Measurements from ENCODE around the gene USP20.

USP20 gene

DNA sequence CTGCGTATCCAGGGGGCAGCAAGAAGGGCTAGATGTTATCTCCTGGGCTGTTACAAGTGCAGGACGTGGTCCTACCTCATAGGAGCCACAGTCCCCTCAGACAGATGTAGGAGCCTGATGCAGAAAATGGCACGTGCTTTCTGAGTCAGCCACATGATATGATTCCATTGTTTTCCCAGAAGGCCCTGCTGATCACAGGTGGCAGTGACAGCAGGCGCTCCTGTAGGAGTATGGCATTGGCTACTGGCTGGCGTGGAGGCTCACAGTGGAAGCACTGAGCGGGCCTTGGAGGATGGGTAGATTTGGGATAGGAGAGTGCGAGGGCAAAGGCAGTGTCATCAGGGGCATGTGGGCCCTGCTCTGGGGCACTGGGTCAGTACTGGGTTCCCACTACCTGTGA is 21.9 kb downstream of the USP20 start:
- no peak for DNase-seq

DNA sequence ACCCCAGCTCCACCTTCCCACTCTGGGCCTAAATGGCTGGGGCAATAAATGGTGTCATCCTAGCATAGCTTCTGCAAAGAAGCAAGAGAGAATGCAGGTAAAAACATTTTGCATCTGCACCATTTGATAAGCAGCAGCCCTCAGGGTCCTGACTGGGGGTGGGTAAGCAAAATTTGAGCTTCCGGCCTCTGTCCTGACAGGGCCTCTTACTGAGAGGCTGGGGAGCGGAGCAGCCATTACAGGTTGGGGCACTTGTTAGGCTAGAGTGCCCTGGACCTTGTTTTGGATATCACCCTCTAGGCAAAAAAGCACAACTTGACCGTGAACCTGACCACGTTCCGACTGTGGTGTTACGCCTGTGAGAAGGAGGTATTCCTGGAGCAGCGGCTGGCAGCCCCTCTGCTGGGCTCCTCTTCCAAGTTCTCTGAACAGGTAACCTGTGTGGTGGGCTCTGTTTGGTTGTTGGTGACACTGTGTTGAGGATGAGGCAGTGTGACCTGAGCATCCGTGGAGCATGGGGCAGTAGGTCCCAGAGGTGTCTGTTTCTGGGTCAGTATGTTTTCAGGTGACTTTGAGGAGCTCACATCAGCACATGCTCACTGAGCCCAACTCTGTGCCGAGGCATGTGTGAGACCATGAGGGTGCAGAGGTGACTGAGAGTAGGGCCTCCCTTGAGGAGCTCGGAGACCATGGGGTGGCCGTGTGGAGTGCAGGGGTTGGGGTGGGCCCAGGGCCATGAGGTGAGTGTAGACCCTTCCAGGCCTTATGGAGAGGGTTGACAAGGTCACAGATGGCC is 23.1 kb downstream of the USP20 start:
- DNase-seq: no peak

DNA sequence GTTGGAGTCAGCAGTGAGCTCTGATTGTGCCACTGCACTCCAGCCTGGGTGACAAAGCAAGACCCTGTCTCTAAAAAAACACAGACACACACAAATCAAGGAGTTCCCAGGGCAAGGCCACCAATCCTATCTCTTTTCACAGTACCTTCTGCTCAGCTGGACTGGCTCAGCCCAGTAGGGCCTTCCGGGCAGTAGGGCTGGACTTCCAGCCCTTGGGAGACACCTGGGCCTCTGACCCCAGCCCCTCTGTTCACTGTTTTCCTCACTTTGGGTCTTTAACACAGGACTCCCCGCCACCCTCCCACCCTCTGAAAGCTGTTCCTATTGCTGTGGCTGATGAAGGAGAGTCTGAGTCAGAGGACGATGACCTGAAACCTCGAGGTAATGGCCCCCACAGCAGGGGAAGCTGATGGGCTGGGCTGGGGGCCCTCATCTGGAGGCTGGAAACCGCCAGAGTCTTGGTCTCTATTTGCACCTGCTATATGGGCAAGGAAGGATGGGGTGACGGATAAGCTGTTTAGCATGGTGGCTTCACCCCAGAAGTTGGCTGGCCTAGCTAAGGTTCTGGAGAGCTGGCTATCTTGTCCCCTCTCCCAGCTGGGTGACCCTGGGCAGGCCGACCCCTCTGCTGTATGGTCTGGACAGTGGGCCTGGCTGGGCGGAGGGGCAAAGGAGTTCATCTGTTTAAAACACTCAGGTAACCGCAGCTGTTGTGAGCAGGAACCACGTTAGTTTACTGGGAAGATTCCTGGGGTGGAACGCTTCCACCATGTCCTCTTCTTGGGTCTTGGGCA is 25.6 kb downstream of the USP20 start:
- no peak for DNase-seq

DNA sequence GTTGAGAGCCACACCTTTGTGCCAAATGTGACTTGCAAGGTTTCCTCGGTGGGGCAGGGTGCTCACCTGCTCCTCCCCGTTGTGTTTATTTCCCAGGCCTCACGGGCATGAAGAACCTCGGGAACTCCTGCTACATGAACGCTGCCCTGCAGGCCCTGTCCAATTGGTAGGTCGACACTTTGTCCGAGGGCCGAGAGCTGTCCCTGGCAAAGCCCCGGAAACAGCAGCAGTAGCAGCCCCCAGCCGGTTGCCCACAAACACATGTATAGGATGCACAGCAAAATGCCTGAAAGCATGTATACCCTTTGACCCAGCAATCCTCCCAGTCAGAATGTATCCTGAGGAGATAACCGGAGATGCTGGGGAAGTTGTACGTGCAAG is 26.2 kb downstream of the USP20 start:
- no peak for DNase-seq

DNA sequence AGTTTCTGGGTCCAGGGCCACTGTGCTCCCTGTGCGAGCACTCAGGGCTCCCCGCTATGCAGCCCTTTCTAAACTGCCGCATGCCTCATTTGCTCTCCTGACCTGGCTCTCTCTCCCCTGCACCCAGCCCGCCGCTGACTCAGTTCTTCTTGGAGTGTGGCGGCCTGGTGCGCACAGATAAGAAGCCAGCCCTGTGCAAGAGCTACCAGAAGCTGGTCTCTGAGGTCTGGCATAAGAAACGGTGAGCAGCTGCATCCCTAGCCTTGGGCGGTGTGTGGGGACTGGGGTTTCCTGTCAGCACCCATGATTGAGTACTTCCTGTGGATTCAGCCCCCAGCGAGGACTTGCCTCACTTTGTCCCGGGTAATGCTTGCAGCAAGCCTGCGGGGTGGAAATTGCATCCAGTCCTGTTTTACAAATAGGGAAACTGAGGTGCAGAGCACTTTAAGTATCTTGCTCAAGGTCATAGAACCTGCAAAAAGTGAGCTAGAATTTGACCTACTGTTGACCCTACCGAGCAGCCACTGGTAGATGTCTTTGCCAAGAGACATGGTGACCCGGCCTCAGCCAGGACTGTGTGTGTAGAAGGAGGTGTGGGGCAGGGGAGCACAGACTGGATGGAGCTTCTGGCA is 27.9 kb downstream of the USP20 start:
- DNase-seq: peak; percentile 100

DNA sequence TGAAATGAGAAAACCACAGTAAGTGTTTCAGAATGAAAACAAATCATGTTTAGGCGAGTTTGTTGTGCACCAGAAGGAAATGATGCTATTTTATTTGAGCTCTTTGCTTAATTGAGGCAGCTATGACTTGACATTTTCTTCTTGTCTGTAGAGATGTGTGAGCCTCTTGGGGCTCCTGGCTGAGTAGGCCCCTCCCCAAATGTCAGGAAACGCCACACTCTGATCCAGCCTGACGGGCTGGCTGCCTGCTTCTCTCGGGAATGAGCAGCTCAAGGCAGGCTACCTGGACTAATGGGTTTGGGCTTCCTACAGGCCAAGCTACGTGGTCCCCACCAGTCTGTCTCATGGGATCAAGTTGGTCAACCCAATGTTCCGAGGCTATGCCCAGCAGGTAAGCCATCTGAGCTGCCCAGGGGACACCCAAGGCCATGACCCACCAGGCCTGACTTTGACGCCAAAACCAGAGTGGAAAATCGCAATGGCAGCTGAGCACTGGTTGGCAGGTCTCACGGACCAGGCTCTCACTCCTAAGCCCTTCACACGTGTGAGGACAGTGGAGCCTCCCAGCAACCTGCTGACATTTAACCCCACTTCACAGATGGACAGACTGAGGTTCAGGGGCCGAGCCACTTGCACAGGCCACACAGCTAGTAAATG is 29.9 kb downstream of the USP20 start:
- DNase-seq: no peak

DNA sequence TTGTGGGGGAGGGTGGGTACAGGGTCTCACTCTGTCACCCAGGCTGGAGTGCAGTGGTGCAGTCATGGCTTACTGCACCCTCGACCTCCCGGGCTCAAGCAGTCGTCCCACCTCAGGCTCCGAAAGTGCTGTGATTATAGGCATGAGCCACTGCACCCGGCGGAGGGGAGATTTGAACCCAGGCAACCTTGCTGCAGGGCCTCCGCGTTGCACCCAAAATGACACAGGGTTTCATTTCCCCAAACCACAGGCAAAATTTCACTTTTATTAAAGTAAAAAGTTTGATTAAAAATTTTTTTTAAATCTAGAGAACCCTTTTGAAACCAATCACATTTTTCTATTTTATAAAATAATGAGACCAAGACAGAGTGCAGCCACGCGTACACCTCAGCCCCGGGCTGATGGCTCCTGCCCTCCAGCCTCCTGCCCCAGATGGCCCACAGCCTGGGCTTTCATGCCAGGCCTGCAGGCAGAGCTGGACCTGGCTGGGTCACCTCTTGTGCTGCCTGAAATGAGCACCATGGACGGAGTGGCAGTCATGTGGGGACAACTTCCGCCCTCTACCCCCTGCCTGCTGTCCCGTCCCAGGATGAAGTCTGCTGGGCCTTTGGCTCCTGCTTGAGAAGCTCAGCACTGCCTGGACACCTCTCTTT is 30.5 kb downstream of the USP20 start:
- DNase-seq: no peak

DNA sequence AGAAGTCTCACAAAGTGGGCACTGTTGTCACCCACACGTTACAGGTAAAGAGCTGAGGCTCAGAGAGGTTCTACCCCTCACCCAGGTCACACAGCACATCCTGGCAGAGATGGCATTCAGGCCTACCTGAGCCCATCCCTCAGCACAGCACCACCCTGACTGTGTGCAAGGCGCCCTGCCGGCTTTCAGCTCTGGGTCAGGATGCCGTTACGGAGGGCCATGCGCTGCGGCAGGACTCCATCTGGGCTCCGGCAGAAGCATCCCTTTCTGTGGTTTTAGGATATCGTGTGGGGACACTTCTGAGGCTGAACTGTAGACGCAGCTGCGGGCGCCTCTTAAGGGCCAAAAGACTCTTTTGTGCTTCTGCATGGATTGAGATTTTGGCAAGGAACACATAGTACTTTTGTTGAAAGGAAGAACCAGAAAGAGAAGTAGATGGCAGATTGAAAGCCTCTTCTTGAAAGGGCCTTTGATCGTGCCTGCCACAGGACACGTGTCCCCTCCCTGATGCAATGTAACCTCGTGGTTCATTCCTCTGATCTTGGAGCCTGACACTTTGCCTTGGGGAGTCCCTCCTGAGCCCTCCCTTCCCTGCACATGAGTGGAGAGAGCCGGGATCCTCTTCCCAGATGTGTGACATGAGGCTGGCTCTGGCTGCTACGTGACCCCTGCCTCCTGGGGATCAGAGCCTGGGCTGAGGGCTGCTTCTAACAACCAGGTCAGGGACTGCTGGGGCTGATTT is 31.3 kb downstream of the USP20 start:
- DNase-seq: peak; percentile 37

DNA sequence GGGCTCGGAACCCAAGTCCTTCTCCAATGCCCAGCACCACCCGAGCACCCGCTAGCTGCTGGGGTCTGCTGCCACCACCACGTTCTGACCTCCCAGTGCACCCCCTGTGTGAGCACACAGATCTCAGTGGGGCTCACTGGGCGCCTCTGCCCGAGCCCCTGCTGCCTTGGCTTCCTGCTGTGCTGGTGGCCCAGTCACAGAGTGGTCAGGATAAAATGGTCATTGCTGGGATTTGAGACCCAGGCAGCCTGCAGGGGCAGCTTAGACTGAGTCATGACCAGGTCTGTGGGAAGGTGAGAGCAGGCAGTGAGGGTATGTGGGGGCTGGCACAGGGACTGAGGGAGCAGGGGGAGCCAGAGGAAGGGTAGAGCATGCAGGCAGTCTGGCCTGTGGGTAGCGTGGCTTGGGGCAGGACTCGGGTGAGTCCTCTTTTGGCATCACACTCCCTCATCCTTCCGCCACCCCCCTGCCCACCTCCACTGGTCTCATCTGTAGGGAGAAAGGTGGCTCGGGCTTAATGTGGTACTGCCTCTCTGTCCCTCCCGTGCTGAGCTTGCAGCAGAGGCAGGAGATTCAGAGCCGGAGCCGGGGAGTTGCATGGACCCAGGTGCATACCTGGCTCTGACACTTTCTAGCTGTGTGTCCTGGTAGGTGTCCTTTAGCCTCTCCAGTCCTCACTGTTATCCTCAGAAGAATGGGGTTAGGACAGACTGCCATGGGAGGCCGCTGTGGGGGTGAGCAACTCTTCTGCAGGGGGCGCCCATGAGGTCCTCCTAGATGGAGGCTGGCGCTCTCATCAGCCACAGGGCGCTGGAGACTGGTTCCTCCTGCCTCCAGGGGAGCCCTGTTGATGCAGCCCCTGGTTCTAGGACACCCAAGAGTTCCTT is 32.1 kb downstream of the USP20 start:
- peak; percentile 58 for DNase-seq

DNA sequence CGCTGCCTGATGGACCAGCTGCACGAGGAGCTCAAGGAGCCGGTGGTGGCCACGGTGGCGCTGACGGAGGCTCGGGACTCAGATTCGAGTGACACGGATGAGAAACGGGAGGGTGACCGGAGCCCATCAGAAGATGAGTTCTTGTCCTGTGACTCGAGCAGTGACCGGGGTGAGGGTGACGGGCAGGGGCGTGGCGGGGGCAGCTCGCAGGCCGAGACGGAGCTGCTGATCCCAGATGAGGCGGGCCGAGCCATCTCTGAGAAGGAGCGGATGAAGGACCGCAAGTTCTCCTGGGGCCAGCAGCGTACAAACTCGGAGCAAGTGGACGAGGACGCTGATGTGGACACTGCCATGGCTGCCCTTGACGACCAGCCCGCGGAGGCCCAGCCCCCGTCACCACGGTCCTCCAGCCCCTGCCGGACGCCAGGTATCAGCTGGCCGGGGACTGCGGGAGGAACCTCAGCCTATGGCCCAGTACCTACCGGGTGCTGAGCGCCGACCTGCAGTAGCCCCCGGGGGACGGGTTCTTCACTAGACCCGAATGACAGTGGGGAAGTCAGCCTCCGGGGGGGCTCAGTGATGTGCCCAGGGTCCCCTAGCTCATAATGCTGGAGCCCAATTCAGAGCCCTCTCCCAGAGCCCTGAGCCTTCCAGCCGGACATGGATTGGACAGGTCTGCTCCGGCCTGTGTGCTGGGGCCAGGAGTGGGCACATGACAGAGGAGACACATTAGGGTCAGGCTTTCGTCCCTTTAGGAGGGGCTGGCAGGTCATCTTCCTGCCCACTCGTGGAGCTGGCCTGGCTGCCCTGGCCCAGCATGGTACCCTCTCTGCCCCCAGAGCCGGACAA is 33.0 kb downstream of the USP20 start:
- DNase-seq: no peak

DNA sequence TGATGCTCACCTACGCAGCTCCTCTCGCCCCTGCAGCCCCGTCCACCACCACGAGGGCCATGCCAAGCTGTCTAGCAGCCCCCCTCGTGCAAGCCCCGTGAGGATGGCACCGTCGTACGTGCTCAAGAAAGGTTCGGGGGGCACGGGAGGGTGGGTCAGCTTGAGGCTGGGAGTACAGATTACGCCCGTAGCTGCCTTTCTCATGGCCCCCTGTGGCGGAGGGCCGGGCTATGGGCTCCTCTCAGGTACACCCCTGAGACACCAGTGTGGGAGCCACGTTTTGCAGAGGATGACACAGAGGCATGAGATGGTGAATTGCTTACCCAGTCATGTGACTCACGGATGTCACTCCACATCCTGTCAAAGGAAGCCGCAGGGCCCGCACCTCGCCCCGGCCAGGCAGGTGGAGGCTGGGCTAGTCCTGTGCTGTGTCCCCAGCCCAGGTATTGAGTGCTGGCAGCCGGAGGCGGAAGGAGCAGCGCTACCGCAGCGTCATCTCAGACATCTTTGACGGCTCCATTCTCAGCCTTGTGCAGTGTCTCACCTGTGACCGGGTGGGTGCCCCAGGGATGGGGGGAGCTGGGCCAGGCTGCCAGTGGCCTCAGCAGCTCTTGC is 33.7 kb downstream of the USP20 start:
- DNase-seq: no peak

DNA sequence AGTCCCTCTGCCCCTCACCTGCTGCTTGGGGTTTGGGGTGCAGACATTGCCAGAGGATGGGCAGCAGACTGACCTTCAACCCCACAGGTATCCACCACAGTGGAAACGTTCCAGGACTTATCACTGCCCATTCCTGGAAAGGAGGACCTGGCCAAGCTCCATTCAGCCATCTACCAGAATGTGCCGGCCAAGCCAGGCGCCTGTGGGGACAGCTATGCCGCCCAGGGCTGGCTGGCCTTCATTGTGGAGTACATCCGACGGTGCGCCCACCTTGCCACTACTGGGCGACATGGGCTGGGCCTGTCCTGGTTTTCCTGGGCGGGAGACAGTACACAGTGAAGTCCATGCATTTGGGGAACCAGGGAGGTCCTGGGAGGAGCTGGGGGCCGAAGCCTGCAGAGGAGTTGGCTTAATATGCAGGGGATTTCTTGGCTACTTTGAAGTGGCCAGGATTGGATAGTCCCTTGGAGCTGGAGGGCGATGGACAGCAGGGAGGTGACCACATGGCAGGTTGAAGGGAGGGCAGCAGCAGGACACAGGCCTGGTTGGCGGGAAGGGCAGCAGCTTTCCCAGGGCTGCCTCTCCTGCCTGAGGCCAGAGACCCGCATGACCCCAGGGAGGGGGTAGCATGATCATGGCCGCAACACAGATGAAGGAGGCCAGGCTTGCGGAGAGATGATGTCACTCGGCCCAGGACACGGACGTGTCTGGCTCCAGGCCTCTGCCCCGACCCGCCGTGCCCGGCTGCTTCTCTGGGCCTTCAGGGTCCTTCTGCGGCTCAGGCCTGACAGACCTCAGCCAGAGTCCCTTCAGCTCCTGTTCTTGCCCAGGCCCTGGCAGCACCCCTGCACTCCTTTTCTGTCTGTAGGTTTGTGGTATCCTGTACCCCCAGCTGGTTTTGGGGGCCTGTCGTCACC is 34.6 kb downstream of the USP20 start:
- no peak for DNase-seq

DNA sequence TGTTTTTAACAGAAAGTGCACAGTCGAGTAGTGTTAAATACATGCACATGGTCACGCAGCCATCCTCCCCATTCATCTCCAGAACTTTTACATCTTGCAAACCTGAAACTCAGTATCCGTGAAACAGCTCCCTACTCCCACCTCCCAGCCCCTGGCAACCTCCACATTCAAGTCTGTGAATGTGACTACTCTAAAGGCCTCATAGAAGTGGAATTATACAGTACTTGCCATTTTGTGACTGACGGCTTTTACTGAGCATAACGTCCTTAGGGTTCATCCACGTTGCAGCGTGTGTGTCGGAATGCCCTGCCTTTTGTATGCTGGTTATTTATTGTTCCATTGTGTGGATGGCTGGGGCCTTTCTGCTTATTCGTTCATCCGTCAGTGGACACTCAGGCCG is 35.8 kb downstream of the USP20 start:
- no peak for DNase-seq

DNA sequence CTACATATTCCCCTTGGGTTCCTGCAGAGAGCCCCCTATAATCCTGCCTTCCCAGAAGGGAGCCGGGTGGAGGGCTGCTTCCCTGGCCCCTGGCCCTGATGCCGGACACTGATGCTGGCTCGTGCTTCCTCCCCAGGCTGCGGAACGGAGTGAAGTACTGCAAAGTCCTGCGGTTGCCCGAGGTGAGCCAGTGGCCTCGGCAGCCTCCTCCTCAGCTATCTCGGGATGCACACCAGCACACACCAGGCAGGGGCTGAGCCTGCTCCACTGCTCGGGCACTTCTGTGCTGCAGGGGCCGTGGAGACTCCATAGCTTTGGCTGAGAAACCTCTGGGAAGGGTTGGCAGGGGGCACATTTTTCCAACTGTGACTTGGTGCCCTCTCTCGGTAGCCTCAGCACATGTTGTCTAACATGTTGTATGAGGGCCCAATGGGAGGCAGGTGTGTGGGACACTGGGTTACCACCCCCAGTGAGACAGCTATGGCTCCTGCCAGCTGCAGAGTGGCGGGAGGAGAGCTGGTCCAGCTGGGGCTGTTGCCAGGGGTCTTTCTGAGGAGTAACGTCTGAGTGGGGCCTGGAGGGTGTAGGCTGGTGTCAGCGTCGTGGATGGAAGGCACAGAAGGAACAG is 38.4 kb downstream of the USP20 start:
- DNase-seq: no peak

DNA sequence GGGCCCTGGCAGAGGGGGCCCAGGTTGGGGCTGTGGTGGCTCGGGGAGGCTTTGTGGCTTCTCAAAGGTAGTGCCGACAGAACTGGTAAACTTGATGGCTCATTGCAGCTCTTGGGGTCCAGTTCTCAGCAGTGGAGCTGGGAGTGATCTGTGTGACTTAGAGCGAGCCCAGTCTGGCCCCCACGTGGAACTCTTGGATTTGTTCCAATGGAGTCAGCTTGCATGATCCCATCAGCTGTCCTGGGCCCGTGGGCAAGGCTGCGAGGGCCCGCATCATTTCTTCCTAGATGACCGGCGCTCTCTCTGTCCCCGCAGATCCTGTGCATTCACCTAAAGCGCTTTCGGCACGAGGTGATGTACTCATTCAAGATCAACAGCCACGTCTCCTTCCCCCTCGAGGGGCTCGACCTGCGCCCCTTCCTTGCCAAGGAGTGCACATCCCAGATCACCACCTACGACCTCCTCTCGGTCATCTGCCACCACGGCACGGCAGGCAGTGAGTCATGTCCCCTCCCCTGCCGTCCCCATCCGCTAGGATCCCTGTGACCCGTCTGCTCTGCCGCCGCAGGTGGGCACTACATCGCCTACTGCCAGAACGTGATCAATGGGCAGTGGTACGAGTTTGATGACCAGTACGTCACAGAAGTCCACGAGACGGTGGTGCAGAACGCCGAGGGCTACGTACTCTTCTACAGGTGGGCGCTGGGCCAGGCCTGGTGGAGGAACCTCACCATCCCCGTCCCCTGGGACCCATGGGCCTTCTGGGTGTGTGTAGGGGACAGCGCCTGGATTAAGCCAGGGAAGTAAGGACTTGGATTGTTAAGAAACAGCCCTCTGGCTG is 39.2 kb downstream of the USP20 start:
- DNase-seq: no peak

DNA sequence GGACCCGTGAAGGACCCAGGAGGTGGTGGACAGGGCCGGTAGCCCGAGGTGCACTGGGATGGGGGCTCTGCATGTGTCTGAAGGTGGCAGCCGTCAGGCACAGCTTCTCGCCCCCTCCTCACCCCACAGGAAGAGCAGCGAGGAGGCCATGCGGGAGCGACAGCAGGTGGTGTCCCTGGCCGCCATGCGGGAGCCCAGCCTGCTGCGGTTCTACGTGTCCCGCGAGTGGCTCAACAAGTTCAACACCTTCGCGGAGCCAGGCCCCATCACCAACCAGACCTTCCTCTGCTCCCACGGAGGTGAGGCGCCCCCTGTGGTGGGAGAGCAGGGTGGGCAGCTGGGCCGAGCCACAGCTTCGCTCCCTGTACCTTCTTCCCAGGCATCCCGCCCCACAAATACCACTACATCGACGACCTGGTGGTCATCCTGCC is 39.9 kb downstream of the USP20 start:
- no peak for DNase-seq
